GM12878 (cell line): ENCODE results near the gene CAMK2D. TPM values are rescaled to one million over a fixed set of nuclear protein-coding genes. Genes with fewer than 3 reads are reported as not detected.

Experiments
- ATAC-seq: fragments of 200-7000 bp; cut with Tn5 transposase; 3 replicates; pipeline ENCODE4 v1.9.1; 2020; ENCODE audit warnings: mild to moderate bottlenecking, moderate library complexity
- BruUV-seq: library from RNA; stranded (reverse); fragments of 400-500 nt; replicated peaks from 2 replicates; lab custom pipeline; 2021; lab: Mats Ljungman, UMichigan
- CTCF ChIA-PET: fragments of 300-600 bp; sonication (Branson Sonifier 250); formaldehyde crosslinking; extraction: SDS; loops from one replicate; lab custom pipeline; 2021; ENCODE audit warnings: inconsistent platforms; lab: Yijun Ruan, JAX
- POLR2A ChIA-PET: fragments of 350-600 bp; formaldehyde crosslinking; extraction: SDS; loops from one replicate; lab custom pipeline; 2021; ENCODE audit warnings: inconsistent platforms; lab: Charles Lee
- RAD21 ChIA-PET: fragments of 300-600 bp; sonication (Branson Sonifier 250); formaldehyde crosslinking; loops from one replicate; lab custom pipeline; 2023; ENCODE audit warnings: antibody characterized with exemption; ENCODE audit not compliant: unreplicated experiment; lab: Charles Lee
- SMC1A ChIA-PET: fragments of 300-600 bp; sonication (Branson Sonifier 250); formaldehyde crosslinking; loops from one replicate; lab custom pipeline; 2023; ENCODE audit not compliant: unreplicated experiment, uncharacterized antibody; lab: Charles Lee
- DNase-seq: peaks from one replicate; pipeline ENCODE4 v3.0.0-alpha.2; 2011; ENCODE audit warnings: low read depth, low spot score
- FAIRE-seq: peaks from 3 replicates; lab custom pipeline; 2011; peaks lifted over from hg19 to GRCh38; lab: Jason Lieb, UNC
- H2AFZ ChIP-seq: 2 replicates; pipeline ENCODE4 v1.6.0; 2011; ENCODE audit warnings: low read depth, low read length, control low read depth; ENCODE audit not compliant: control insufficient read depth
- H3K27ac ChIP-seq: 2 replicates; pipeline ENCODE4 v1.5.1; 2011; ENCODE audit warnings: control low read depth; ENCODE audit not compliant: control insufficient read depth, insufficient read depth
- H3K27me3 ChIP-seq, 2 experiments: replicated peaks in 1 of 2; 2 replicates each; pipeline versions ENCODE4 v1.6.0 to v1.6.1; 2011; ENCODE audit warnings: low read length in 1 of 2; ENCODE audit not compliant: control insufficient read depth in 2 of 2, insufficient read depth in 2 of 2
- H3K36me3 ChIP-seq, 2 experiments: 2 replicates each; pipeline ENCODE4 v1.5.1; 2011; ENCODE audit warnings: low read length in 1 of 2; ENCODE audit not compliant: control insufficient read depth in 2 of 2, insufficient read depth in 2 of 2
- H3K4me1 ChIP-seq: 2 replicates; pipeline ENCODE4 v1.6.1; 2011; ENCODE audit warnings: mild to moderate bottlenecking, low read length, moderate library complexity, mixed read lengths; ENCODE audit not compliant: control insufficient read depth, insufficient read depth
- H3K4me2 ChIP-seq: 2 replicates; pipeline ENCODE4 v1.6.0; 2011; ENCODE audit warnings: control low read depth; ENCODE audit not compliant: control insufficient read depth, insufficient read depth
- H3K4me3 ChIP-seq: fragments of 200-600 bp; sonication (generic); 2 replicates; pipeline ENCODE4 v1.5.1; 2016
- H3K79me2 ChIP-seq: 2 replicates; pipeline ENCODE4 v1.6.0; 2011; ENCODE audit warnings: low read length; ENCODE audit not compliant: control insufficient read depth, insufficient read depth
- H3K9ac ChIP-seq: 2 replicates; pipeline ENCODE4 v1.8.0; 2011; ENCODE audit warnings: low read length, control low read depth, mixed read lengths; ENCODE audit not compliant: control insufficient read depth, insufficient read depth
- H3K9me3 ChIP-seq: replicated peaks from 3 replicates; pipeline ENCODE4 v1.5.1; 2011; ENCODE audit warnings: mild to moderate bottlenecking, low read length; ENCODE audit not compliant: control insufficient read depth, insufficient read depth
- H4K20me1 ChIP-seq: 2 replicates; pipeline ENCODE4 v1.6.0; 2011; ENCODE audit not compliant: control insufficient read depth, insufficient read depth
- GATAD2B ChIP-seq: fragments of 450-650 bp; conservative IDR thresholded peaks from 2 replicates; pipeline ENCODE4 v1.6.1; 2017; ENCODE audit warnings: low read depth, mild to moderate bottlenecking, moderate library complexity
- KAT2A ChIP-seq: conservative IDR thresholded peaks from 2 replicates; pipeline ENCODE4 v1.6.1; 2011; ENCODE audit warnings: low read depth, low read length; ENCODE audit not compliant: control insufficient read depth
- NBN ChIP-seq: fragments of 450-650 bp; IDR thresholded peaks from 2 replicates; pipeline ENCODE4 v1.6.1; 2016
- NFYB ChIP-seq: IDR thresholded peaks from 2 replicates; pipeline ENCODE4 v1.6.1; 2011; ENCODE audit warnings: low read depth, mild to moderate bottlenecking, low read length, improper control_type of control experiment, moderate library complexity; ENCODE audit not compliant: insufficient read depth
- NR2F1 ChIP-seq: fragments of 450-650 bp; conservative IDR thresholded peaks from 2 replicates; pipeline ENCODE4 v1.6.1; 2017; ENCODE audit warnings: mild to moderate bottlenecking
- RAD51 ChIP-seq: fragments of 450-650 bp; IDR thresholded peaks from 2 replicates; pipeline ENCODE4 v1.6.1; 2016; ENCODE audit warnings: moderate library complexity, mild to moderate bottlenecking, inconsistent platforms
- SMAD1 ChIP-seq: fragments of 450-650 bp; IDR thresholded peaks from 2 replicates; pipeline ENCODE4 v1.6.1; 2018; ENCODE audit warnings: mild to moderate bottlenecking, low read depth; ENCODE audit not compliant: partially characterized antibody
- ZBTB11 ChIP-seq: fragments of 450-650 bp; formaldehyde crosslinking; IDR thresholded peaks from 2 replicates; pipeline ENCODE4 v1.5.0; 2022; ENCODE audit warnings: mild to moderate bottlenecking, missing genetic modification characterization
- ZZZ3 ChIP-seq: IDR thresholded peaks from 2 replicates; pipeline ENCODE4 v1.6.1; 2011; ENCODE audit warnings: low read depth; ENCODE audit not compliant: control insufficient read depth, insufficient read length
- WGBS: methylation state at CpG from one replicate; pipeline ENCODE4 v1.1.6; 2016; ENCODE audit warnings: low lambda C conversion rate; ENCODE audit not compliant: insufficient replicate concordance, insufficient coverage; ENCODE audit errors: missing lambda C conversion rate; 5-methylcytosine and 5-hydroxymethylcytosine counted together
- in situ Hi-C: fragments of 300-500 bp; cut with MboI; formaldehyde crosslinking; loops from 9 replicates; pipeline ENCODE4 v1.14.3; 2018; ENCODE audit warnings: mixed read lengths
- intact Hi-C: fragments of 100-400 bp; cut with micrococcal nuclease; formaldehyde crosslinking; loops from one replicate; pipeline ENCODE4 v1.14.2; 2022; ENCODE audit not compliant: unreplicated experiment
- polyA plus RNA-seq, 11 experiments: library from polyadenylated mRNA; depleted of rRNA in 4 of 11; unstranded in 6 of 11; stranded (reverse) in 5 of 11; fragments of >200 nt; fragmentation: Nextera tagmentation in 4 of 11; fragmentation: Illumina TruSeq in 1 of 11; extraction: Ambion mirVana in 4 of 11; extraction: Trizol in 1 of 11; gene quantifications; 1 replicate in 1 of 11; 2 replicates in 10 of 11; pipeline versions ENCODE4 v1.2.1 to v1.2.3, GENCODE V29; 2011 to 2016; ENCODE audit warnings: inconsistent platforms in 2 of 11, missing spikeins in 2 of 11, low read depth in 1 of 11
- total RNA-seq, 4 experiments: library from RNA; depleted of rRNA in 3 of 4; stranded (reverse); fragments of >200 nt in 3 of 4; fragmentation: Illumina TruSeq in 1 of 4; extraction: Trizol in 1 of 4; gene quantifications; 2 replicates each; pipeline versions ENCODE4 v1.2.1 to v1.2.3, GENCODE V29; 2013 to 2021
- TF ChIP-seq, protein P1 (sequence below): fragments of 450-650 bp; IDR thresholded peaks from 2 replicates; pipeline ENCODE4 v1.6.1; 2017; ENCODE audit warnings: mild to moderate bottlenecking, moderate library complexity

CAMK2D gene
- total and polyA plus RNA-seq, 10 of the 15 experiments (the other 5 are each of a cell fraction or from before 2014, with no cell fraction given) = 6.9 to 88.5 (median 12.9) TPM

DNA sequence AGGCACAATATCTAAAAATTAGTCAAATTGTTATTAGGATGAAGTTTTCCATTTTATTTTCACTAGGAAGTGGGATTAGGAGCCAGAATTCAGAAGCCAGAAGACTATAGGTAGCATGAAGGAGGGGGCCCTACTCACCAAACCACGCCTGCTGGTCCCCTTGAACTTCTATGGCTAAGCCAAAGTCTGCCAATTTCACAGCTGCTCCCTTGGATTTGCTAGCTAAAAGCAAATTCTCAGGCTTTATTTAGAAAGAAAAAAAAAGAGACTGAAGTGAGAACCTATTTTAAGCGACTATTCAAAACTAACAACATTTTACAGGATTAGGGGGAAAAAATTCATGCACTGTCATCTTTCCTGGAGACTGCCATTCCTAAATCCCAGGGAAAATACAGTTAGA lies 224.3 kb downstream of the CAMK2D start:
- CTCF ChIA-PET = interaction anchor here (0.7 kb wide), 1 partner anchor 10 kb away, joined by 3 read pairs; no protein-coding TSS in a partner anchor
- no peaks in the 10 kb centered on the region for H3K27me3 ChIP-seq

GRCh38 chr4:113534711-113535110 lies 226.8 kb downstream of the CAMK2D start:
- Histone ChIP-seq H3K9ac (no peak overlapping the region), H3K4me2 (no peak overlapping the region), H3K79me2 (no peaks in the 10 kb centered on the region), H3K9me3 (no peaks in the 10 kb centered on the region), H4K20me1 (no peaks in the 10 kb centered on the region), H3K36me3 (peaks cover 2 to 6% of the 10 kb centered on the region in 2 experiments; a peak in 2 of 4 replicates), H3K27ac (no peak overlapping the region), H2AFZ (no peak overlapping the region), H3K4me1 (no peaks in the 10 kb centered on the region), H3K4me3 (no peak overlapping the region), H3K27me3 (no peaks in the 10 kb centered on the region)
- in situ Hi-C loops = no loop called here
- RAD21 ChIA-PET = interaction anchor here (0.9 to 1.2 kb wide), 2 partner anchors 29 to 47 kb away, joined by 3 read pairs; no protein-coding TSS in a partner anchor
- intact Hi-C loops = no loop called here
- no peak for FAIRE-seq
- BruUV-seq = no TSS peak
- POLR2A ChIA-PET = interaction anchor here (1.2 to 1.7 kb wide), 2 partner anchors 102 to 142 kb away, joined by 3 to 4 read pairs; no protein-coding TSS in a partner anchor
- no peak for DNase-seq
- WGBS = 96% methylated on average over 1 of the region's 1 CpG
- SMC1A ChIA-PET = interaction anchor here (1.3 to 1.9 kb wide), 6 partner anchors 10 to 537 kb away, joined by 3 to 5 read pairs (median 4); no protein-coding TSS in a partner anchor
- no peak for ATAC-seq
- CTCF ChIA-PET = interaction anchor here (0.6 to 1.1 kb wide), 3 partner anchors 29 to 140 kb away, joined by 3 read pairs; no protein-coding TSS in a partner anchor
- TF ChIP-seq, protein P1, sequence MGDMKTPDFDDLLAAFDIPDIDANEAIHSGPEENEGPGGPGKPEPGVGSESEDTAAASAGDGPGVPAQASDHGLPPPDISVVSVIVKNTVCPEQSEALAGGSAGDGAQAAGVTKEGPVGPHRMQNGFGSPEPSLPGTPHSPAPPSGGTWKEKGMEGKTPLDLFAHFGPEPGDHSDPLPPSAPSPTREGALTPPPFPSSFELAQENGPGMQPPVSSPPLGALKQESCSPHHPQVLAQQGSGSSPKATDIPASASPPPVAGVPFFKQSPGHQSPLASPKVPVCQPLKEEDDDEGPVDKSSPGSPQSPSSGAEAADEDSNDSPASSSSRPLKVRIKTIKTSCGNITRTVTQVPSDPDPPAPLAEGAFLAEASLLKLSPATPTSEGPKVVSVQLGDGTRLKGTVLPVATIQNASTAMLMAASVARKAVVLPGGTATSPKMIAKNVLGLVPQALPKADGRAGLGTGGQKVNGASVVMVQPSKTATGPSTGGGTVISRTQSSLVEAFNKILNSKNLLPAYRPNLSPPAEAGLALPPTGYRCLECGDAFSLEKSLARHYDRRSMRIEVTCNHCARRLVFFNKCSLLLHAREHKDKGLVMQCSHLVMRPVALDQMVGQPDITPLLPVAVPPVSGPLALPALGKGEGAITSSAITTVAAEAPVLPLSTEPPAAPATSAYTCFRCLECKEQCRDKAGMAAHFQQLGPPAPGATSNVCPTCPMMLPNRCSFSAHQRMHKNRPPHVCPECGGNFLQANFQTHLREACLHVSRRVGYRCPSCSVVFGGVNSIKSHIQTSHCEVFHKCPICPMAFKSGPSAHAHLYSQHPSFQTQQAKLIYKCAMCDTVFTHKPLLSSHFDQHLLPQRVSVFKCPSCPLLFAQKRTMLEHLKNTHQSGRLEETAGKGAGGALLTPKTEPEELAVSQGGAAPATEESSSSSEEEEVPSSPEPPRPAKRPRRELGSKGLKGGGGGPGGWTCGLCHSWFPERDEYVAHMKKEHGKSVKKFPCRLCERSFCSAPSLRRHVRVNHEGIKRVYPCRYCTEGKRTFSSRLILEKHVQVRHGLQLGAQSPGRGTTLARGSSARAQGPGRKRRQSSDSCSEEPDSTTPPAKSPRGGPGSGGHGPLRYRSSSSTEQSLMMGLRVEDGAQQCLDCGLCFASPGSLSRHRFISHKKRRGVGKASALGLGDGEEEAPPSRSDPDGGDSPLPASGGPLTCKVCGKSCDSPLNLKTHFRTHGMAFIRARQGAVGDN = no peak
- TF ChIP-seq RAD51 = no peak
- no peak for TF ChIP-seq NFYB
- TF ChIP-seq ZBTB11 (CRISPR knock-in tag) = no peak
- TF ChIP-seq GATAD2B = no peak
- no peak for TF ChIP-seq KAT2A
- no peak for TF ChIP-seq ZZZ3
- no peak for TF ChIP-seq SMAD1

More for the DNA sequence above, 224.3 kb downstream of the CAMK2D start:
- in situ Hi-C loops (no loop called here), intact Hi-C loops (no loop called here)
- Histone ChIP-seq H3K9ac (no peak overlapping the region), H3K4me1 (no peaks in the 10 kb centered on the region), H3K4me2 (no peak overlapping the region), H2AFZ (no peak overlapping the region), H3K9me3 (no peaks in the 10 kb centered on the region), H3K4me3 (no peak overlapping the region), H3K79me2 (no peaks in the 10 kb centered on the region), H4K20me1 (no peaks in the 10 kb centered on the region), H3K36me3 (peaks cover 2 to 6% of the 10 kb centered on the region in 2 experiments; a peak in 2 of 4 replicates), H3K27ac (no peak overlapping the region)
- no peak for DNase-seq
- RAD21 ChIA-PET = no interaction called here
- no peak for ATAC-seq
- no peak for FAIRE-seq
- TF ChIP-seq NBN (no peak), NR2F1 (no peak)
- WGBS = 98% methylated on average over 2 of the region's 2 CpGs
- BruUV-seq = no TSS peak
- SMC1A ChIA-PET = no interaction called here
- POLR2A ChIA-PET = no interaction called here
